Mammary epithelial cell (primary cell): ENCODE data around the gene EEFSEC.

Experiments used
- CTCF ChIP-seq, 2 donors: IDR thresholded peaks in 1 of 2; conservative IDR thresholded peaks in 1 of 2; 2 replicates each; pipeline ENCODE4 v1.5.1; 2011 to 2012; ENCODE audit warnings: inconsistent platforms in 2 of 2, low read length in 2 of 2, mild to moderate bottlenecking in 2 of 2, control low read depth in 1 of 2, low read depth in 1 of 2; ENCODE audit not compliant: insufficient read depth in 1 of 2; ENCODE audit errors: extremely low read depth in 1 of 2
- EZH2 ChIP-seq: IDR thresholded peaks from 2 replicates; pipeline ENCODE4 v1.6.1; 2012; ENCODE audit warnings: low read length, inconsistent platforms, borderline replicate concordance

DNA sequence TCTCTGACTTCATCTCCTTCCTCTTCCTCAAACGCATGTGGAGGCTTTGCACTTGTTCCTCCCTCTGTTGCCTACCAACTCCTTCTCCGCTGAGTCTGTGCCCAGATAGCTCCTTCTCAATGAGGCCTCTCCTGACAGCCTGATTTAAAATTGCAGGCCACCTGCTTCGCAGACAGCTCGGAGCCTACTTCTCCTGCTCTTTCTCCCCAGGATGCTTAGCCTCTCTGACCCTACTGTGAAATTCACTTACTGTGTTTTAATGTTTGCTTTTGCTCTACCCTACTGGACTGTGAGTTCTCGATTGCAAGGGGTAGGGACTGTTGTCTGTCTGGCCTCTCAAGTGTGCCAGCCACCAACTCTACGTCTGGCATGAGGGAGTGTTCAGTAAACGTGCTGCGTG is 83.4 kb downstream of the EEFSEC start:
- no peak for TF ChIP-seq CTCF (conservative IDR thresholded peaks at IDR 0.05 in 1 of 2, IDR thresholded peaks at IDR 0.05 in 1 of 2; ENCODE audit: extremely low read depth in 1 of 2, insufficient read depth in 1 of 2, low read depth in 1 of 2, low read length in 2 of 2)
- no peak for TF ChIP-seq EZH2
